GM03348 (cell line): ENCODE results near the gene DERA.
"Not testable (repeated sequence)": the region's sequence is repeated elsewhere in the genome, so short reads cannot be mapped to it uniquely, and the experiment has no call there.

Source experiments
- DNase-seq: peaks from one replicate; pipeline ENCODE4 v3.0.0; 2012; ENCODE audit warnings: low spot score

DERA gene

GRCh38 chr12:15910864-15911721 is at the start of gene DERA:
Gene DERA, plus strand, starts transcription at chr12:15911332. Its CDS starts 52 bp downstream, at chr12:15911384.
- DNase-seq = peak; percentile 95

- no peak for DNase-seq
Measured at GRCh38 chr12:15861404-15861803, 49.7 kb upstream of the DERA start.

- no peak for DNase-seq
Measured at GRCh38 chr12:15862840-15863239, 48.3 kb upstream of the DERA start.

DNA sequence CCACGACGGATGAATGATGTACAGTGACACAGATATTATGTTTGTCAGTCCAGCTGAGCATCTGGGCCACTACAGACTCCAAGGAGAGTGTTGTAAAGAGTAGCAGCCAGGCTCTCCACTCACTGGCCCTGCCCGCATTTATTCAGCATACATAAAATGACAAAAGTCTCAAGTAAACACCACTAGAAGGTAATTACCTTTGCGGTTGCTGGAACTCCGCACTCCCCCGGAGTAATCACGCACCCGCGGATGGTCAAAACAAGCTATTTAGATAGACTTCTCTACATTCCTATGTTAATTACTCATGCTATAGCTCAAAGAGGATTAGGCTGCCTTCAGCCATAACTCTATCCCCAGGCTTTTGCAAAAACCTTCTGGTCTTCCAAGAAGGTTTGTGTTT is 47.8 kb upstream of the DERA start:
- DNase-seq = no peak

DNA sequence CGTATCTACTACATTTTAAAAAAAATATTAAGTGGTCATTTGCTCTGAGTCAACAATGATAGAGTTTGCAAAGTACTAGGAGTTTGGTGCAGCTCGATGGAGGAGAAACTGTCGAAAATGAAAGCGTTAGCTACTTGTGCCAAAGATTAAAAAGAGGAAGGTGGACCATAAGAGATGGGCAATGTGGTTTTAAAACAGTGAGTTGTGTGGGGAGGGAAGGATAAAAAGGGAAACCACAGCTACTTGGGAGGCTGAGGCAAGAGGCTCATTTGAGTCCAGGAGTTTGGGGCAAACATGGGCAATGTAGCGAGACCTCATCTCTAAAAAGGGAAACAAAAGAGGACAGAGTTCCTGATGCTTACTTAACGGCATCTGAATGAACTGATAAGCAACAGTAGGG is 47.1 kb upstream of the DERA start:
- no peak for DNase-seq

- DNase-seq = no peak
Measured at GRCh38 chr12:15868186-15868585, 42.9 kb upstream of the DERA start.

GRCh38 chr12:15873556-15873955 is 37.6 kb upstream of the DERA start:
- DNase-seq = no peak

DNA sequence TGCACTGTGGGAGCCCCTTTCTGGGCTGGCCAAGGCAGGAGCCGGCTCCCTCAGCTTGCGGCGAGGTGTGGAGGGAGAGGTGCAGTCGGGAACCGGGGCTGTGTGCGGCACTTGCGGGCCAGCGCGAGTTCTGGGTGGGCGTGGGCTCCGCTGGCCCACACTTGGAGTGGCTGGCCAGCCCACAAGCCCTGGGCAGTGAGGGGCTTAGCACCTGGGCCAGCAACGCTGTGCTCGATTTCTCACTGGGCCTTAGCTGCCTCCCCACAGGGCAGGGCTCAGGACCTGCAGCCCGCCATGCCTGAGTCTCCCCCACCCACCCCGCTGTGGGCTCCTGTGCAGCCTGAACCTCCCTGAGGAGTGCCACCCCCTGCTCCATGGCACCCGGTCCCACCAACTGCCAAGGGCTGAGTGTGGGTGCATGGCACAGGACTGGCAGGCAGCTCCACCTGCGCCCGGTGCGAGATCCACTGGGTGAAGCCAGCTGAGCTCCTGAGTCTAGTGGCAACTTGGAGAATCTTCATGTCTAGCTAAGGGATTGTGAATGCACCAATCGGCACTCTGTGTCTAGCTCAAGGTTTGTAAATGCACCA is 36.5 kb upstream of the DERA start:
- DNase-seq = not testable (repeated sequence)

GRCh38 chr12:15875863-15876262 is 35.3 kb upstream of the DERA start:
- no peak for DNase-seq

GRCh38 chr12:15879413-15879812 is 31.7 kb upstream of the DERA start:
- DNase-seq = no peak

DNA sequence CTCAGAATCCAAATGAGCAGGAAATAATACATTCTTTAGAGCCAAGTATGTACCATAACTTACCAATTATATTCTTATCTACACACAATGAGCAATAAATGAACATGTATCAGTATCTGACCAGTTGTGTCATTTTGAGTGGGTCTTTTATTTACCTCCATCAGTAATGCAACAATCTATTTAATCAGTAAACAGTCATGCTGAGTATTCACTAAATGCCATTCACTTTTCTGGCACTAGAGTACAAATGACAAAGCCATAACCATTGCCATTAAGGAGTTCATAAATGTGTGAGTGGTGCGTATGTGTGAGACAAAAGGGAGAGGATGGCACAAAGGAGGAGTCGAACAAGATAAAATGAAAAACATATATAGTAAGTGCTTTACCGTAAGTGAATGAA is 30.4 kb upstream of the DERA start:
- DNase-seq = no peak

- peak; percentile 94 for DNase-seq
Measured at GRCh38 chr12:15882118-15882971, 28.8 kb upstream of the DERA start, which contains the start of gene STRAP. Gene STRAP, plus strand, starts transcription at chr12:15882387. Its CDS starts 321 bp downstream, at chr12:15882708.

GRCh38 chr12:15883536-15883935 is 27.6 kb upstream of the DERA start:
- peak; percentile 7 for DNase-seq

GRCh38 chr12:15886372-15887042 is 24.6 kb upstream of the DERA start:
- DNase-seq = no peak

- no peak for DNase-seq
Measured at GRCh38 chr12:15887043-15887817, 23.9 kb upstream of the DERA start.

- no peak for DNase-seq
Measured at GRCh38 chr12:15892645-15893259, 18.4 kb upstream of the DERA start.

DNA sequence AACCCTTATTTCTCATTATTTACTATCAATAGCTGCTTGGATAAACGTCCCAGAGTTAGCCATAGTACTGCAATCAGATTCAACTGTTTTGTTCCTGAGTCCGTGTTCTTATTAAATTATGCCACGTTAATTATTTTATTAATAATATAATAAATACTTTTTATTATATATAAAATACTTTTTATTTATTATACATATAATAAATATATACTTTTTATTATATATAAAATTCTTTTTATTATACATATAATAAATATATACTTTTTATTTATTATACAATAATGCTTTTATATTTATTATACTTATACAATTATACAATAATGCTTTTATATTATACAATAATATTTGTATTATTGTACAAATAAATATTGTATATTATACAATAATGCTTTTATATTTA is 17.9 kb upstream of the DERA start:
- DNase-seq = no peak

- no peak for DNase-seq
Measured at GRCh38 chr12:15896867-15897266, 14.3 kb upstream of the DERA start.

- no peak for DNase-seq
Measured at GRCh38 chr12:15897433-15897832, 13.7 kb upstream of the DERA start.

DNA sequence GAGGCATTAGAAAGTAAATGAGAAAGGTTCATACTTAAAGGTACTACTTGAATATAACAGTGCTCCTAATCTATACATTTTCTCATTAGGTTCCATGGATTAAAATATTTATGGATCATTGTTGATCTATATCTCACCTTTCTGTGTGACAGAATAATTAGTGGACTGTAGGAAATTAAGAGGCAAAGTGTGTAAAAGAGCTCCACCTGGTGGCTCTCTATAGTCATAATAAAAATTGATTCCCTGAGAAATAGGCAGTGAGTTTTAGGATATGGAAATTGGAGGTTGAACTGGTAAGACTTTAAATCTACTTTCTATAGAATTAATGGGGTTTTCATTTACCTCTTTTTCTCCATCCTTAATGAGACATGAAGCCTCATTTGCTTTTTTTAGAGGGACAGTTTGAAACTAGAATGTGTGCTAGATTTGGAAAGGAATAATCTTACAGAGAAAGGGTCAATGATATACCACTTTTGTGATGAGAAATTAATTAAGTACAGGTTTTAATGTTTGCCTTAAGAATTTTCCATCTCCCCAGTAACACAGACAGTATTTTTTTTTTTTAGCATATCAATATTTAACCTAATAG is 11.8 kb upstream of the DERA start:
- DNase-seq = peak; percentile 24
